ENCODE data around the gene SMIM28. TPM values are rescaled to one million over a fixed set of nuclear protein-coding genes. Genes with fewer than 3 reads are reported as not detected.

Gene SMIM28
- polyA plus RNA-seq, 1 experiment: not detected

GRCh38 chr6:138431256-138432062 lies 53.8 kb downstream of the SMIM28 start:
- DNase-seq (ENCODE audit: low read depth, low spot score): no peak
- Histone ChIP-seq H3K9me3 (ENCODE audit: control insufficient read depth, insufficient read depth, low read length) (no peaks in the 10 kb centered on the region), H3K27ac (ENCODE audit: low read depth, low read length) (no peak overlapping the region), H3K4me3 (ENCODE audit: low read depth, low read length) (no peak overlapping the region), H3K27me3 (ENCODE audit: control insufficient read depth, insufficient read depth, low read length) (no peaks in the 10 kb centered on the region)
- POLR2A ChIA-PET: no interaction called here
- CTCF ChIA-PET: interaction anchor here (0.8 to 4.2 kb wide), 5 partner anchors 78 to 334 kb away, joined by 3 to 27 read pairs (median 20); no protein-coding TSS in a partner anchor
- TF ChIP-seq CTCF (IDR thresholded peaks at IDR 0.05; ENCODE audit: low read depth, low read length): no peak

- CTCF ChIA-PET: interaction anchor here (4.2 kb wide), 1 partner anchor 159 kb away, joined by 27 read pairs; no protein-coding TSS in a partner anchor
- Histone ChIP-seq H3K9me3 (ENCODE audit: control insufficient read depth, insufficient read depth, low read length) (no peaks in the 10 kb centered on the region), H3K27me3 (ENCODE audit: control insufficient read depth, insufficient read depth, low read length) (no peaks in the 10 kb centered on the region), H3K4me3 (ENCODE audit: low read depth, low read length) (no peak overlapping the region), H3K27ac (ENCODE audit: low read depth, low read length) (no peak overlapping the region)
- POLR2A ChIA-PET: no interaction called here
- DNase-seq (ENCODE audit: low read depth, low spot score): no peak
- no peak for TF ChIP-seq CTCF (IDR thresholded peaks at IDR 0.05; ENCODE audit: low read depth, low read length)
Measured at GRCh38 chr6:138432063-138432356, 54.3 kb downstream of the SMIM28 start.

Small RNA genes lying within 50 kb of the gene (small RNA-seq; reads per million reads assigned to genes)
- not detected for gene AL031003.1 (ENCODE audit: insufficient read length, low read depth)

Other genes starting within 250 kb of the SMIM28 start
- gene ARFGEF3, start 216.0 kb upstream of the SMIM28 start, polyA plus RNA-seq (2011; rRNA removed): 0.02 and 0.04 TPM in 2 replicates
- not detected in 2 replicates for gene PBOV1, start 159.4 kb upstream of the SMIM28 start, polyA plus RNA-seq (2011; rRNA removed)
- gene HEBP2, start 26.3 kb downstream of the SMIM28 start, polyA plus RNA-seq (2011; rRNA removed): 10.1 and 16.8 TPM in 2 replicates
- gene NHSL1, start 121.6 kb downstream of the SMIM28 start, polyA plus RNA-seq (2011; rRNA removed): 10.2 and 10.5 TPM in 2 replicates

Measured in AG04450 (cell line).